ENCODE data around the gene PARM1.

- TF ChIP-seq ZNF776 (tag by site-specific recombination; IDR thresholded peaks at IDR 0.05; ENCODE audit: borderline replicate concordance) (no peak), CTCF (tag by site-specific recombination; IDR thresholded peaks at IDR 0.05) (no peak), ZNF148 (tag by site-specific recombination; IDR thresholded peaks at IDR 0.05; ENCODE audit: borderline replicate concordance) (no peak)
These were observed 154.5 kb downstream of the PARM1 start for GRCh38 chr4:75087416-75087815.
